Tibial artery (tissue), 4 donors: ENCODE data around the gene AGAP1.

Experiments
- DNase-seq, 2 donors: peaks; one replicate each; pipeline ENCODE4 v3.0.0-alpha.2; 2019
- H3K27ac ChIP-seq, 2 donors: fragments of 200-600 bp; sonication (generic) in 1 of 2; 1 replicate in 1 of 2; 2 replicates in 1 of 2; pipeline ENCODE4 v1.5.1; 2018 to 2019; ENCODE audit warnings: mild to moderate bottlenecking in 1 of 2
- H3K27me3 ChIP-seq, 2 donors: fragments of 200-600 bp; sonication (generic) in 1 of 2; one replicate each; pipeline versions ENCODE4 v1.5.1 to v1.6.0; 2016 to 2019
- H3K36me3 ChIP-seq, 3 donors: fragments of 200-600 bp; sonication (generic) in 2 of 3; one replicate each; pipeline ENCODE4 v1.5.1; 2016 to 2019; ENCODE audit warnings: mild to moderate bottlenecking in 2 of 3
- H3K4me1 ChIP-seq, 4 donors: fragments of 200-600 bp; sonication (generic) in 2 of 4; 1 replicate in 3 of 4; 2 replicates in 1 of 4; pipeline ENCODE4 v1.5.1; 2016 to 2019
- H3K4me3 ChIP-seq, 2 donors: fragments of 200-600 bp; sonication (generic) in 1 of 2; 1 replicate in 1 of 2; 2 replicates in 1 of 2; pipeline ENCODE4 v1.5.1; 2018 to 2019; ENCODE audit warnings: mild to moderate bottlenecking in 2 of 2
- H3K9me3 ChIP-seq, 3 donors: fragments of 200-600 bp; sonication (generic) in 1 of 3; one replicate each; pipeline ENCODE4 v1.5.1; 2016 to 2019
- intact Hi-C: fragments of 100-400 bp; cut with DNase I; formaldehyde crosslinking; loops from one replicate; pipeline ENCODE4 v1.15.0; 2023; ENCODE audit warnings: low total_unique reads
- TF ChIP-seq, protein P1 (sequence below), 2 experiments: fragments of 200-600 bp in 1 of 2; fragments of 450-650 bp in 1 of 2; IDR thresholded peaks; one replicate each; pipeline ENCODE4 v1.5.1; 2017 to 2019; ENCODE audit warnings: antibody characterized with exemption in 2 of 2, mild to moderate bottlenecking in 1 of 2, moderate library complexity in 1 of 2

The AGAP1 gene

DNA sequence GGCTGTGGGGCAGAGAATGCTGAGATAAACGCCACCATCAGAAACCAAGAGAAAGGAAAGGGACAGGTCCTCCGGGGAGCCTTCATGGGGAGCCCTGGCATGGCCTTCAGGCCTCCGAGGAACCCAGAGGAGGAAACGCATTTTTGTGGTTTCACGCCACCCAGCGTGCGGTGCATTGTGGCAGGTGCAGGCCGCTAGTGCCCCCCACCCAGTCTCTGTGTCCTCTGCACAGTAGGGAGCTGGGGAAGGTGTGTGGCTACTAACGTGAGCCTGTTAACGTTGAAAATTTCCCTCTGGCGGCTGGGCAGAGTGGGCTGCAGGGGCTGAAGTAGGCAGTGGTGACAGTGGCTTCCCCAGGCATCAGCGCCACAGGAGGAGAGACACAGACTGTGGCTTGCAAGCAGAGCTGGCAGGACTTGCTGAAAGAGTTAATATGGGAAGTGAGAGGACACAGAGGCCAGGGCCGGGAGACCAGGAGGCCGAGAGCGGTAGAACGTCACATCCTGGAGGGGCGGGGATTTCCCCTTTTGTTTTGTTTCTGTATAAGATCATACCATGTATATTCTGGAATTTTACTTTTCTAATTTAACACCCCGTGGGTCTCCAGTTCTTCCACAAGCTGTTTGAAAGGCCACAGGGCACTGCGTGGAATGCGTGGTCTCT lies 507.5 kb downstream of the AGAP1 start:
- TF ChIP-seq, protein P1, sequence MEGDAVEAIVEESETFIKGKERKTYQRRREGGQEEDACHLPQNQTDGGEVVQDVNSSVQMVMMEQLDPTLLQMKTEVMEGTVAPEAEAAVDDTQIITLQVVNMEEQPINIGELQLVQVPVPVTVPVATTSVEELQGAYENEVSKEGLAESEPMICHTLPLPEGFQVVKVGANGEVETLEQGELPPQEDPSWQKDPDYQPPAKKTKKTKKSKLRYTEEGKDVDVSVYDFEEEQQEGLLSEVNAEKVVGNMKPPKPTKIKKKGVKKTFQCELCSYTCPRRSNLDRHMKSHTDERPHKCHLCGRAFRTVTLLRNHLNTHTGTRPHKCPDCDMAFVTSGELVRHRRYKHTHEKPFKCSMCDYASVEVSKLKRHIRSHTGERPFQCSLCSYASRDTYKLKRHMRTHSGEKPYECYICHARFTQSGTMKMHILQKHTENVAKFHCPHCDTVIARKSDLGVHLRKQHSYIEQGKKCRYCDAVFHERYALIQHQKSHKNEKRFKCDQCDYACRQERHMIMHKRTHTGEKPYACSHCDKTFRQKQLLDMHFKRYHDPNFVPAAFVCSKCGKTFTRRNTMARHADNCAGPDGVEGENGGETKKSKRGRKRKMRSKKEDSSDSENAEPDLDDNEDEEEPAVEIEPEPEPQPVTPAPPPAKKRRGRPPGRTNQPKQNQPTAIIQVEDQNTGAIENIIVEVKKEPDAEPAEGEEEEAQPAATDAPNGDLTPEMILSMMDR (IDR thresholded peaks at IDR 0.05), result no peak
- intact Hi-C loops, result no loop called here
- Histone ChIP-seq H3K4me1 (no peaks in the 10 kb centered on the region), H3K36me3 (no peaks in the 10 kb centered on the region), H3K4me3 (no peak overlapping the region), H3K27me3 (no peaks in the 10 kb centered on the region), H3K9me3 (no peaks in the 10 kb centered on the region), H3K27ac (no peak overlapping the region)
- DNase-seq, result no peak

DNA sequence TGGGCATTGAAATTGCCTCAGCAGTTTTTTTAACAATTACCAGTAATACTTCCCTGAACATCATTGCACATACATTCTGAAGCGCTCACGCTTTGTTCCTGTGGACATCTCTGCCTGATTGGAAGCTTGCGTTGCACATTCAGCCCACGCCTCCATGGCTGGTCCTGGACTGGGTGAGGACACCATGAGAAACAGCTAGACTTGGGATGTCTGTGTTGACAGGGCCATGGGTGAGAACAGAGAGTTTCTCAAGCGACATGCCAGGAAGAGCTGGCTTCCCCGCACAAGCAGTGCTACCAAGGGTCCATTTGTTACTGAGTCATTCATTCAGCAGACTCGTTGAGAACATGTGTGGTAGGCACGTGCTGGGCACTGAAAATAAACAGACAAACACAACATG lies 508.0 kb downstream of the AGAP1 start:
- intact Hi-C loops, result no loop called here
- H3K27me3 ChIP-seq, result no peaks in the 10 kb centered on the region
- H3K4me1 ChIP-seq, result no peaks in the 10 kb centered on the region
- no peaks in the 10 kb centered on the region for H3K36me3 ChIP-seq
- H3K27ac ChIP-seq, result no peak overlapping the region
- H3K4me3 ChIP-seq, result no peak overlapping the region
- TF ChIP-seq, protein P1 (IDR thresholded peaks at IDR 0.05), result no peak
- H3K9me3 ChIP-seq, result no peaks in the 10 kb centered on the region
- no peak for DNase-seq

DNA sequence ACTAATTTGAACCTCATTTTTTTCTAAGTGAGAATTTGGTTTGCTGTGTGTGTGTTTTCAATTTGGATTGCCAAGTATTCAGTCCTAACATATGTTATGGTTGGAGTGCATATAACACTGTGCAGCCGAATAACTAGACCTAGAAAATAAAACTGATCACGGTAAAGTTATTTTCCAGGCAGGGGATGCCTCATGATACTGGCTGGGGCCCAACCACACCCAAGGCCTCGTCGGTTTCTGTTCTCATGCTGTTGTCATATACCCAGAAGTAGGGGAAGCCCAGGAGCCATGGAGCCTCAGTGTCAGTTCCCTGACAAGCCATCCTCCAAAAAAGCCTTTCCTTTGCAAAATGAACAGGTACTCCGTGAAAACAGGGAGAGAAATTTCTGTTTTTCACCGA lies 514.2 kb downstream of the AGAP1 start:
- Histone ChIP-seq H3K4me3 (no peak overlapping the region), H3K4me1 (no peaks in the 10 kb centered on the region), H3K36me3 (peaks cover 0 to 3% (median 0%) of the 10 kb centered on the region in 3 donors), H3K27me3 (no peaks in the 10 kb centered on the region), H3K27ac (no peak overlapping the region), H3K9me3 (no peaks in the 10 kb centered on the region)
- intact Hi-C loops, result no loop called here
- TF ChIP-seq, protein P1 (IDR thresholded peaks at IDR 0.05), result no peak
- no peak for DNase-seq

DNA sequence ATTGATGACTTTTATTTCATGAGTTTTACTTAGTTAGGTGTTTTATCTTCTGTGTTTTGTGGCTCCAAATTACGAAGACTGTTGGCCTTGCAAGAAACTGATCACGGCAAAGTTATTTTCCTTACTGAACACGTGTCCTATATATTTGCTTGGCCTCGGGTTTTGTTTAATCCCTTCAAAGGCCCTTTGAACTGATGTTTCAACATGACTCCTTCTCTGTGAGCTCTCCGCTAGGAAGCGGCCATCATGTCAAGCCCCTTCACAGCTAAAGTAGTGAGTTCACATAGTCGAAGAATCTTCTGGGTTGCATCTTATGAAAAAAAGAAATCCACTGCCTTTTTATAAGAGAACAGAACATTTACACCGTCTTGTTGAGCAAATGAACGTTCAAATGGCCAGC lies 515.0 kb downstream of the AGAP1 start:
- no peak overlapping the region for H3K4me3 ChIP-seq
- intact Hi-C loops, result no loop called here
- no peaks in the 10 kb centered on the region for H3K4me1 ChIP-seq
- H3K9me3 ChIP-seq, result no peaks in the 10 kb centered on the region
- no peak overlapping the region for H3K27ac ChIP-seq
- H3K36me3 ChIP-seq, result peaks cover 0 to 3% (median 0%) of the 10 kb centered on the region in 3 donors
- DNase-seq, result no peak
- TF ChIP-seq, protein P1 (IDR thresholded peaks at IDR 0.05), result no peak
- H3K27me3 ChIP-seq, result no peaks in the 10 kb centered on the region

DNA sequence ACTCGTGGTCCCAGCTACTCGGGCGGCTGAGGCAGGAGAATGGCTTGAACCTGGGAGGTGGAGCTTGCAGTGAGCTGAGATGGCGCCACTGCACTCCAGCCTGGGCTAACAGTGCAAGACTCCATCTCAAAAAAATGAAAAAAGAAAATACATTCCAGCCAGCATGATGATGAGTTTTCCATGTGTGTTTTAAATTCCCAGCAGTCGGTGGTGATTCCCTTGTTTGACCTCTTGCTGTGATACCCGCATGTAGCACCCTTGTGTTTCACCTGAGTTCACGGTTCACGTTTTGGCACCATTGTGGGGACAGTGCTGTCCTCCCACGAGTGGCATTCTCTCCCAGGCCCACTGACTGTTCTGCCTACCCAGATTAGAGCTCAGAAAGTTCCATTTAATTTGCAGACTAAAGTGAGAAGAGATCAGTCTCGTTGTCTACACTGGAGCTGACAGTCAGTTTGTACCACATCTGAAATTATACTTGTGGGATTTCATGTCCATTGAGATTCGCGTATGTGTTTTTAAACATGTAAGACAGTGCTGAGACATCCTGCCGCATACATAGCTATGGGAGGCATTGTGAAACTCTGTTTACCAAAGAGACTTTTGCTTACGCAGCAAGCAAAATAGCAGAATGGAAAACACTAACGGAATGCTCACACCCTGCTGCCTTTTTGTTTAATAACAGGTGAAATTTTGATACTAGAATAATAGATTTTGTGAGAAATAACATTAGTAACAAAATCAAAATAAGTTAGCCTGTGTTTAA lies 517.3 kb downstream of the AGAP1 start:
- H3K4me1 ChIP-seq, result no peaks in the 10 kb centered on the region
- TF ChIP-seq, protein P1 (IDR thresholded peaks at IDR 0.05), result no peak

More for the DNA sequence above, 517.3 kb downstream of the AGAP1 start:
- intact Hi-C loops, result no loop called here
- Histone ChIP-seq H3K27ac (no peak overlapping the region), H3K4me3 (no peak overlapping the region), H3K27me3 (no peaks in the 10 kb centered on the region), H3K9me3 (no peaks in the 10 kb centered on the region), H3K36me3 (peaks cover 0 to 3% (median 0%) of the 10 kb centered on the region in 3 donors)
- no peak for DNase-seq
